GM18508 (cell line): ENCODE measurements around the gene CAMK2G.
A peak's percentile ranks its signal among the peaks of the same experiment; 100 is the strongest.

Experiments used
- ATAC-seq: cut with Tn5 transposase; IDR thresholded peaks from one replicate; pipeline ENCODE4 v1.9.1; 2021; ENCODE audit warnings: moderate number of reproducible peaks; ENCODE audit not compliant: insufficient read depth, unreplicated experiment

CAMK2G gene

GRCh38 chr10:73781879-73782748 lies 92.2 kb downstream of the CAMK2G start, which contains the start of gene CHCHD1:
Gene CHCHD1 (plus strand): TSS chr10:73782048. CDS start chr10:73782076, 28 bp downstream.
- ATAC-seq = no peak

GRCh38 chr10:73781548-73781878 lies 92.8 kb downstream of the CAMK2G start:
- ATAC-seq = no peak

GRCh38 chr10:73780966-73781365 lies 93.4 kb downstream of the CAMK2G start:
- no peak for ATAC-seq

GRCh38 chr10:73780301-73780700 lies 94.1 kb downstream of the CAMK2G start:
- no peak for ATAC-seq

GRCh38 chr10:73779539-73780197 lies 94.7 kb downstream of the CAMK2G start:
- no peak for ATAC-seq

- ATAC-seq = no peak
Observed at GRCh38 chr10:73779018-73779417, 95.3 kb downstream of the CAMK2G start.

- no peak for ATAC-seq
Observed at GRCh38 chr10:73774637-73775036, 99.7 kb downstream of the CAMK2G start.

GRCh38 chr10:73773152-73773879 lies 101.0 kb downstream of the CAMK2G start:
- no peak for ATAC-seq

- peak; percentile 33 for ATAC-seq
Observed at GRCh38 chr10:73772281-73773151, 101.8 kb downstream of the CAMK2G start.

GRCh38 chr10:73771722-73772280 lies 102.6 kb downstream of the CAMK2G start:
- peak; percentile 5 for ATAC-seq

GRCh38 chr10:73769396-73769795 lies 105.0 kb downstream of the CAMK2G start:
- no peak for ATAC-seq

GRCh38 chr10:73768881-73769280 lies 105.5 kb downstream of the CAMK2G start:
- ATAC-seq = no peak

GRCh38 chr10:73765066-73765465 lies 109.3 kb downstream of the CAMK2G start:
- no peak for ATAC-seq

GRCh38 chr10:73763343-73763742 lies 111.0 kb downstream of the CAMK2G start:
- ATAC-seq = no peak

GRCh38 chr10:73762915-73763314 lies 111.4 kb downstream of the CAMK2G start:
- no peak for ATAC-seq
